ENCODE measurements around the gene NPM1. TPM values are rescaled to one million over a fixed set of nuclear protein-coding genes. Genes with fewer than 3 reads are reported as not detected.

The NPM1 gene
- total RNA-seq, 3 donors from 2014 or later = 404 to 623 (median 596) TPM

DNA sequence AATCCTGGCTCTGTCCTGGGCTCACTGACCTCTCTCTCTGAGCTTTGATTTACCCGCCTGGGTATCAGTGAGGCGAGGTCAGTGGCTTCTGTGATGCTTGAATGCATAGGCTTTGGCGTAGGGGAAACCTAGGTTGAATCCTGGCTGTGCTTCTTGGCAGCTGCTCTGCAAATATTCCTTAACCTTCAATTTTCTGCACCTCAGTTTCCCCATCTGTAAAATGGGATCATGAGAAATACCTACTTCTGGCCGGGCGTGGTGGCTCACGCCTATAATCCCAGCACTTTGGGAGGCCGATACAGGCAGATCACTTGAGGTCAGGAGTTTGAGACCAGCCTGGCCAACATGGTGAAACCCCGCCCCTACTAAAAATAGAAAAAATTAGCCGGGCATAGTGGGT lies 39.0 kb downstream of the NPM1 start:
- intact Hi-C loops (cut with DNase I, micrococcal nuclease) = loop anchor here in 1 of 2 donors (10.0 kb wide), 1 partner anchor 618 kb away; no protein-coding TSS in a partner anchor
- DNase-seq (peak in 1 of 3 donors; percentile 2), ATAC-seq (no peak)
- no peaks in the 10 kb centered on the region for H3K9me3 ChIP-seq
- H3K4me3 ChIP-seq = no peak overlapping the region
- H3K4me1 ChIP-seq (ENCODE audit: low read depth) = no peaks in the 10 kb centered on the region
- TF ChIP-seq, protein P1, sequence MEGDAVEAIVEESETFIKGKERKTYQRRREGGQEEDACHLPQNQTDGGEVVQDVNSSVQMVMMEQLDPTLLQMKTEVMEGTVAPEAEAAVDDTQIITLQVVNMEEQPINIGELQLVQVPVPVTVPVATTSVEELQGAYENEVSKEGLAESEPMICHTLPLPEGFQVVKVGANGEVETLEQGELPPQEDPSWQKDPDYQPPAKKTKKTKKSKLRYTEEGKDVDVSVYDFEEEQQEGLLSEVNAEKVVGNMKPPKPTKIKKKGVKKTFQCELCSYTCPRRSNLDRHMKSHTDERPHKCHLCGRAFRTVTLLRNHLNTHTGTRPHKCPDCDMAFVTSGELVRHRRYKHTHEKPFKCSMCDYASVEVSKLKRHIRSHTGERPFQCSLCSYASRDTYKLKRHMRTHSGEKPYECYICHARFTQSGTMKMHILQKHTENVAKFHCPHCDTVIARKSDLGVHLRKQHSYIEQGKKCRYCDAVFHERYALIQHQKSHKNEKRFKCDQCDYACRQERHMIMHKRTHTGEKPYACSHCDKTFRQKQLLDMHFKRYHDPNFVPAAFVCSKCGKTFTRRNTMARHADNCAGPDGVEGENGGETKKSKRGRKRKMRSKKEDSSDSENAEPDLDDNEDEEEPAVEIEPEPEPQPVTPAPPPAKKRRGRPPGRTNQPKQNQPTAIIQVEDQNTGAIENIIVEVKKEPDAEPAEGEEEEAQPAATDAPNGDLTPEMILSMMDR (IDR thresholded peaks at IDR 0.05) = no peak
- H3K36me3 ChIP-seq (ENCODE audit: low read depth) = no peaks in the 10 kb centered on the region

DNA sequence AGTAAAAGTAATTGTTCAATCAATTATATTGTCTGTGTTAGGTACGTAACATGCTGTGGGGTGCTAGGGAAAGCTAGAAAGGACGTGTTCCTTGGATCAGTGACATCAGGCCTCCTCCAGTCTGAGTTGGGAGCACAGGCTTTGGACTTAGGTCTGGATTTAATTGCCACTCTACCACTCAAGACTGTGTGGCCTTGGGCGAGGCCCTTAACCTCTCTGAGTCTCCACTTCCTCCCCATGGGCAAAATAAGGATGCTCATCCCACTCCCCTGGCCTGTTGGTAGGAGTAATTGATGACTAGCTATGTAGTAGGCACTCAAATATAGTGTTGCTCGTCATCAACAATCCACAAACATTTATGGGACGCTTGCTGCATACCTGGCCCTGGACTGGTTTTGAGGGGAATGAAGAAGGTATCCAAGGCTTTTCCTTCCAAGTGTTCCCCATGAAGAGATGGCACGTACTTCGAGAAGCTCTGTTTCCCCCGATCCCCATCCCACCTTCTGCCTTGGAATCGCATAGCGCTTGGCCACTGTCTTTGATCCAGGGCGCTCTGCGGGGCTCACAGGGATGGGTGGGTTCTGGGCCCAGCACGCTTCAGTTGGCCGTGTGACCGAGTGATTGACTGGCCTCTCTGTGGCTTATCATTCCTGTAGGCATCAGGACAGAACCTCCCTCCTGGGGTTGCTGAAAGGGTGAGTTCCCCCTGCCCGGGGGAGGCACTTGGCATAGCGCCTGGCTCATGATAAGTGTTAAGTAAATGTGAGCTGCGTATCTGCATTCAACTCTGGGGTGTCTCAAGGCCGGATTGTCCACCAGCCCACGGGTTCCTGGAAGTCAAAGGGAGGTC lies 39.9 kb downstream of the NPM1 start:
- ATAC-seq = no peak

GRCh38 chr5:171428168-171428696 lies 40.6 kb downstream of the NPM1 start:
- no peaks in the 10 kb centered on the region for H3K4me1 ChIP-seq (ENCODE audit: low read depth)
- no peak overlapping the region for H3K4me3 ChIP-seq
- TF ChIP-seq, protein P1 (IDR thresholded peaks at IDR 0.05) = no peak
- ATAC-seq (no peak), DNase-seq (peak in 1 of 3 donors; percentile 8)
- no peaks in the 10 kb centered on the region for H3K9me3 ChIP-seq
- intact Hi-C loops (cut with DNase I, micrococcal nuclease) = loop anchor here in 1 of 2 donors (10.0 kb wide), 1 partner anchor 617 kb away; no protein-coding TSS in a partner anchor
- no peaks in the 10 kb centered on the region for H3K36me3 ChIP-seq (ENCODE audit: low read depth)

More for the DNA sequence above, 39.9 kb downstream of the NPM1 start:
- Histone ChIP-seq H3K36me3 (ENCODE audit: low read depth) (no peaks in the 10 kb centered on the region), H3K4me3 (no peak overlapping the region), H3K4me1 (ENCODE audit: low read depth) (no peaks in the 10 kb centered on the region), H3K9me3 (no peaks in the 10 kb centered on the region)
- peak in 1 of 3 donors; percentile 22 for DNase-seq
- TF ChIP-seq, protein P1 (IDR thresholded peaks at IDR 0.05) = no peak
- intact Hi-C loops (cut with DNase I, micrococcal nuclease) = loop anchor here in 1 of 2 donors (10.0 kb wide), 1 partner anchor 617 kb away; no protein-coding TSS in a partner anchor

DNA sequence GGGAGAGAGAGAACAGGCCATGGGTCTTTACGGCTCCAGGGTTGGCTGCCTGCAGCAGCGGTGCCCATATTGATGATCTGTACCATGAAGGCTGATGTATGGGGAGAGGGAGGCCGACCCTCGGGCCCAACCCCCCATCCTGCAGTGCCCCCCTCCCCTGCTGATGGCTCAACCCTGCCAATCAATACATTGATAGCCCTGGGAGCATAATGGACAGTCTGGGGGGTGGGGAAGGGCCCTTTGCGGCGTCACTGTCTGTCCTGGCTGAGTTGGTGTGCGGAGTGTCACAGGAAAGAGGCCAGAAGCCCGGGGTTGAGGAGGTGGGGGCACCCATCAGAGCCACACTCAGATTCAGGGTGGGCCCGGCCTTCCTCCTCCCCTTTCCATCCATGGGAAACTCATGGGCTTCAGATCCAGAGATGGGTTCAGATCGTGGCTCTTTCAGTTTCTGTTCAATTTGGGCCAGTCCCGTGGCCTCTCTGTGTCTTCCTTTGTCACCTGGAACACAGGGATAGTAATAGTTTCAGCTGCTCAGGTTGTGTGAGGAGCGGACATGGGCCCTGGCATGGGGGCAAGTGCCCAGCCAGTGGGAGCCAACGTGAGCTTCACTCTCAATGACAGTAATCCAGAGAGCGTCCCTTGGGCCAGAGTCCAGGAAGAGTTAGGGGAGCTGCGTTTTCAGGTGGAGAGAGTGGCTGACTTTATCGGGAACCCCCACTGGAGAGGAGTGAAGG lies 41.3 kb downstream of the NPM1 start:
- H3K4me1 ChIP-seq (ENCODE audit: low read depth) = no peaks in the 10 kb centered on the region
- no peaks in the 10 kb centered on the region for H3K36me3 ChIP-seq (ENCODE audit: low read depth)
- H3K9me3 ChIP-seq = no peaks in the 10 kb centered on the region
- DNase-seq (peak in 1 of 3 donors; percentile 9), ATAC-seq (no peak)
- no peak overlapping the region for H3K4me3 ChIP-seq
- TF ChIP-seq, protein P1 (IDR thresholded peaks at IDR 0.05) = no peak
- intact Hi-C loops (cut with DNase I, micrococcal nuclease) = loop anchor here in 1 of 2 donors (10.0 kb wide), 1 partner anchor 616 kb away; no protein-coding TSS in a partner anchor

DNA sequence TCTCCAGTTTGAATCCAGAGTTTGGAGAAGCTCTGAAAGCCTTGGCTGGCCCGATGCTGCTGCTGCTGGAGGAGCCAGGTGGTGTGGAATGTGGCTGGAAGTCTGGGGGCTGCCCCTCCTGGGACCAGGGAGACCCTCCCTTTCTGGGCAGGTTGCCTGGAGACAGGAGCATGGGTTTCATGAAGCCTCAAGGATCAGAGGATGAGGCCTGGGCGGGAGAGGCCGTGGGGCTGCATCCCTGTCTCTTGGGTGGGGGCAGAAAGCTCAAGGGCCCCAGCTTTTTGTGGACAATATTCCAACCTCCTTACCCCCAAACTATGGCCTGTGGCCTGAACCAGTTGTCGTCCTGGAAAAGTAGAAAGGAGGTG lies 41.9 kb downstream of the NPM1 start:
- H3K4me1 ChIP-seq (ENCODE audit: low read depth) = no peaks in the 10 kb centered on the region
- intact Hi-C loops (cut with DNase I, micrococcal nuclease) = loop anchor here in 1 of 2 donors (10.0 kb wide), 1 partner anchor 615 kb away; no protein-coding TSS in a partner anchor
- DNase-seq (peak in 1 of 3 donors; percentile 11), ATAC-seq (no peak)
- no peak overlapping the region for H3K4me3 ChIP-seq
- TF ChIP-seq, protein P1 (IDR thresholded peaks at IDR 0.05) = no peak
- no peaks in the 10 kb centered on the region for H3K9me3 ChIP-seq
- H3K36me3 ChIP-seq (ENCODE audit: low read depth) = no peaks in the 10 kb centered on the region

Data from mucosa of descending colon (tissue), 3 donors.